ENCODE data around the gene GSK3A.
A peak's percentile ranks its signal among the peaks of the same experiment; 100 is the strongest.

The GSK3A gene

DNA sequence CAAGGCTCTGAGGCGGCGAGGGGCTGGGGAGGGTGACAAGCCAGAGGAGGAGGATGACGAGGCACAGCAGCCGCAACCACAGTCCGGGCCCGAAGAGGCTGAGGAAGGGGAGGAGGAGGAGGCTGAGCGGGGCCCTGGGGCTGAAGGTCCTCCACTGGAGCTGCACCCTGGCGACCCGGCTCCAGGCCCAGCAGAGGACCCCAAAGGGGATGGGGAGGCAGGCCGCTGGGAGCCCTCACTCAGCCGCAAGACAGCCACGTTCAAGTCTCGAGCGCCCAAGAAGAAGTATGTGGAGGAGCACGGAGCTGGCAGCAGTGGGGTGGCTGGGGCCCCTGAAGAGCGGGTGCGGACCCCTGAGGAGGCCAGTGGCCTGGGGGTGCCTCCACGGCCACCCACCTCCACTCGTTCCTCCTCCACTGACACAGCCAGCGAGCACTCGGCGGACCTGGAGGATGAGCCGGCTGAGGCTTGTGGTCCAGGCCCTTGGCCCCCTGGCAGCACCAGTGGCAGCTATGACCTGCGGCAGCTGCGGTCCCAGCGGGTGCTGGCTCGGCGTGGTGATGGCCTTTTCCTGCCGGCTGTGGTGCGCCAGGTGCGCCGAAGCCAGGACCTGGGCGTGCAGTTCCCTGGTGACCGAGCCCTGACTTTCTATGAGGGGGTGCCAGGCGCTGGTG is 29.6 kb upstream of the GSK3A start:
- DNase-seq, result no peak
- Mint-ChIP-seq H3K4me3 (no peak overlapping the region), H3K9me3 (no peaks in the 10 kb centered on the region), H3K4me1 (peaks cover 16% of the 10 kb centered on the region), H3K36me3 (ENCODE audit: low read depth) (peaks cover 14% of the 10 kb centered on the region), H3K27ac (no peak overlapping the region), H3K27me3 (ENCODE audit: low read depth, poor library complexity) (no peaks in the 10 kb centered on the region)
- TF ChIP-seq CTCF (IDR thresholded peaks at IDR 0.05), result no peak

DNA sequence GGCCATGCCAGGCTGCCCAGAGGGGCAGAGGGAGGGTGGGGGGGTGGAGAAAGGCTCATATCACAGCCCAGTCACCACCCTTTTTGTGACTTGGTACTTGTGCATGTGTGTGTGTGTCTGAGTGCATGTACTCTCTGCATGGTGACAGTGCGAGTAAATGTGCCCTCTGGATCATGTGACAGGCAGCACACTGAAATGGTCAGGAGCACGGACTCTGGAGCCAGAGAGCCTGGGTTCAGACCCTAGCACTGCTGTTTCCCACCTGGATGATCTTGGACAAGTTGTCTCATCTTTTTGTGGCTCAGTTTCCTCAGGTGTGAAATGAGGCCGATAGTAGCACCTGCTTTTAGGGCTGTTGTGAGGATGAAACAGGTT is 28.6 kb upstream of the GSK3A start:
- peak overlapping the region; percentile 83 for H3K27ac Mint-ChIP-seq
- H3K4me1 Mint-ChIP-seq, result peaks cover 13% of the 10 kb centered on the region
- peaks cover 11% of the 10 kb centered on the region for H3K36me3 Mint-ChIP-seq (ENCODE audit: low read depth)
- H3K4me3 Mint-ChIP-seq, result peak overlapping the region; percentile 55
- no peak for TF ChIP-seq CTCF (IDR thresholded peaks at IDR 0.05)
- no peaks in the 10 kb centered on the region for H3K27me3 Mint-ChIP-seq (ENCODE audit: low read depth, poor library complexity)
- no peaks in the 10 kb centered on the region for H3K9me3 Mint-ChIP-seq
- no peak for DNase-seq

GRCh38 chr19:42270346-42271044 is 28.1 kb upstream of the GSK3A start:
- Mint-ChIP-seq H3K4me1 (peaks cover 16% of the 10 kb centered on the region), H3K9me3 (no peaks in the 10 kb centered on the region), H3K36me3 (ENCODE audit: low read depth) (peaks cover 9% of the 10 kb centered on the region), H3K4me3 (no peak overlapping the region), H3K27ac (peak overlapping the region; percentile 22), H3K27me3 (ENCODE audit: low read depth, poor library complexity) (no peaks in the 10 kb centered on the region)
- DNase-seq, result no peak
- no peak for TF ChIP-seq CTCF (IDR thresholded peaks at IDR 0.05)

- peaks cover 3% of the 10 kb centered on the region for H3K36me3 Mint-ChIP-seq (ENCODE audit: low read depth)
- H3K4me1 Mint-ChIP-seq, result peaks cover 16% of the 10 kb centered on the region
- DNase-seq, result no peak
- no peaks in the 10 kb centered on the region for H3K27me3 Mint-ChIP-seq (ENCODE audit: low read depth, poor library complexity)
- H3K27ac Mint-ChIP-seq, result peak overlapping the region; percentile 73
- no peak for TF ChIP-seq CTCF (IDR thresholded peaks at IDR 0.05)
- H3K9me3 Mint-ChIP-seq, result no peaks in the 10 kb centered on the region
- no peak overlapping the region for H3K4me3 Mint-ChIP-seq
These were observed 27.3 kb upstream of the GSK3A start for GRCh38 chr19:42269478-42270345.

- no peak for TF ChIP-seq CTCF (IDR thresholded peaks at IDR 0.05)
- peaks cover 16% of the 10 kb centered on the region for H3K4me1 Mint-ChIP-seq
- DNase-seq, result peak; percentile 99
- H3K27ac Mint-ChIP-seq, result peak within 1 kb of the TSS; percentile 73
- no peaks in the 10 kb centered on the region for H3K36me3 Mint-ChIP-seq (ENCODE audit: low read depth)
- no peaks in the 10 kb centered on the region for H3K27me3 Mint-ChIP-seq (ENCODE audit: low read depth, poor library complexity)
- H3K4me3 Mint-ChIP-seq, result no peak within 1 kb of the TSS
- H3K9me3 Mint-ChIP-seq, result no peaks in the 10 kb centered on the region
These were observed 26.5 kb upstream of the GSK3A start, which contains the start of gene CIC for GRCh38 chr19:42268704-42269477. Gene CIC, plus strand, starts transcription at chr19:42269252. Its CDS starts 2,532 bp downstream, at chr19:42271784.
